ENCODE results near the gene DMRTC1B. TPM values are rescaled to one million over a fixed set of nuclear protein-coding genes. Genes with fewer than 3 reads are reported as not detected.
"Not testable (repeated sequence)": the region's sequence is repeated elsewhere in the genome, so short reads cannot be mapped to it uniquely, and the experiment has no call there.

Gene DMRTC1B
- total RNA-seq, 1 experiment from 2014 or later, result not detected

DNA sequence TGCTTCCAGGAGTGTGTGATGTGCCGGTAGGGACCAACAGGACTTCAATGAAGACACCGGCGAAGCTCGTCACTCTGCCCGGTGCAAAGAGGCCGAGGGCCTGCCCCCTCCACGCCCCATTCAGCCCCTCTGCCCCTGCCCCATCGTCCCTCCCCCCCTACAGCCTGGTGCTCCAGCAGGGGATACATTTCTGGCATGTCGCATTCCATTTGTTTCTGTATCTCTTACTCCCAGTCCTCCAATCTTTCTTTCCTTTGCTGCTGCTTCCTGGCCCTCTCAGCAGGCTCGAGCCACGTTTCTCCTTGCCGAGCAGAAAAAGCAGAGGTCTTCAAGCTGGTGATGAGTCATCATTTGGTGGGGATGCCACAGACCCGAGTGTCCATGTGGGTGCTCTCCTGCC lies 31.4 kb downstream of the DMRTC1B start, which contains the start of gene FAM236D:
FAM236D (minus strand) TSS at position 101 of the 400 bp plus-strand sequence; CDS start at position 1, 100 bp downstream.
- not testable (repeated sequence) for H3K4ac ChIP-seq (ENCODE audit: low read depth, low read length); H3K4me2 ChIP-seq (ENCODE audit: insufficient read depth, insufficient read length, low read length); H3K23me2 ChIP-seq (ENCODE audit: insufficient read length, low read depth, low read length, poor library complexity, severe bottlenecking); H3K27me3 Mint-ChIP-seq (ENCODE audit: low read depth); H2BK12ac ChIP-seq (ENCODE audit: insufficient read length, low read depth, low read length); H3K27me3 ChIP-seq (ENCODE audit: insufficient read depth, low read length); H3K79me1 ChIP-seq (ENCODE audit: insufficient read depth, low read depth, low read length, poor library complexity, severe bottlenecking); H3K56ac ChIP-seq (ENCODE audit: insufficient read length, low read depth, low read length); H3K4me3 Mint-ChIP-seq; H3K79me2 ChIP-seq (ENCODE audit: insufficient read depth, low read length); H3K27ac ChIP-seq (ENCODE audit: insufficient read length, low read depth, low read length); H3K14ac ChIP-seq (ENCODE audit: insufficient read depth, low read length); H3K9ac ChIP-seq (ENCODE audit: extremely low read depth, insufficient read length, low read length); H2BK120ac ChIP-seq (ENCODE audit: low read depth, low read length, poor library complexity, severe bottlenecking); DNase-seq; H3K4me1 Mint-ChIP-seq; H3K23ac ChIP-seq (ENCODE audit: insufficient read length, low read depth, low read length); H4K91ac ChIP-seq (ENCODE audit: insufficient read length, low read depth, low read length); H4K20me1 ChIP-seq (ENCODE audit: control insufficient read depth, insufficient read depth, insufficient read length); H4K5ac ChIP-seq (ENCODE audit: insufficient read length, low read depth, low read length); H2AK5ac ChIP-seq (ENCODE audit: insufficient read length, low read length); H3K36me3 Mint-ChIP-seq (ENCODE audit: insufficient read depth in 1 of 3, low read depth in 3 of 3); H2BK5ac ChIP-seq (ENCODE audit: insufficient read length, low read length); H2BK15ac ChIP-seq (ENCODE audit: low read depth, low read length); H2AFZ ChIP-seq (ENCODE audit: low read length); H3T11ph ChIP-seq (ENCODE audit: low read length); H4K8ac ChIP-seq (replicated peaks; ENCODE audit: insufficient read length, low read depth, low read length); H3K4me1 ChIP-seq (ENCODE audit: insufficient read depth, low read length); H3K18ac ChIP-seq (ENCODE audit: insufficient read length, low read depth, low read length); H3K27ac Mint-ChIP-seq; H3K9me3 ChIP-seq (ENCODE audit: control insufficient read depth, low read depth, low read length); H2BK20ac ChIP-seq (ENCODE audit: low read depth, low read length, poor library complexity, severe bottlenecking); H3K9me3 Mint-ChIP-seq
- WGBS (ENCODE audit: extremely low coverage, insufficient read length, low lambda C conversion rate), result no CpG with 5 or more reads among the region's 13 CpGs

DNA sequence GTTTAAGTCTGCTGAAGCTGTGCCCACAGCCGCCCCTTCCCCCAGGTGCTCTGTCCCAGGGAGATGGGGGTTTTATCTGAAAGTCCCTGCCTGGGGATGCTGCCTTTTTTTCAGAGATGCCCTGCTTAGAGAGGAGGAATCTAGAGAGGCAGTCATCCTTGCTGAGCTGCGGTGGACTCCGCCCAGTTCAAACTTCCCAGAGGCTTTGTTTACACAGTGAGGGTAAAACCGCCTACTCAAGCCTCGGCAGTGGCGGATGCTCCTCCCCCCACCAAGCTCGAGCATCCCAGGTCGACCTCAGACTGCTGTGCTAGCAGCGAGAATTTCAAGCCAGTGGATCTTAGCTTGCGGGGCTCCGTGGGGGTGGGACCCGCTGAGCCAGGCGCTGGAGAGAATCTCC lies 54.0 kb downstream of the DMRTC1B start:
- H2AK5ac ChIP-seq (ENCODE audit: insufficient read length, low read length); H3K18ac ChIP-seq (ENCODE audit: insufficient read length, low read depth, low read length); H3K27me3 Mint-ChIP-seq (ENCODE audit: low read depth); H4K5ac ChIP-seq (ENCODE audit: insufficient read length, low read depth, low read length); H3K36me3 Mint-ChIP-seq (ENCODE audit: insufficient read depth in 1 of 3, low read depth in 3 of 3); H3K9me3 Mint-ChIP-seq; H3K4me2 ChIP-seq (ENCODE audit: insufficient read depth, insufficient read length, low read length); H3K23me2 ChIP-seq (ENCODE audit: insufficient read length, low read depth, low read length, poor library complexity, severe bottlenecking); H3T11ph ChIP-seq (ENCODE audit: low read length); H4K20me1 ChIP-seq (ENCODE audit: control insufficient read depth, insufficient read depth, insufficient read length); H3K4me3 Mint-ChIP-seq; H3K79me1 ChIP-seq (ENCODE audit: insufficient read depth, low read depth, low read length, poor library complexity, severe bottlenecking); H2BK120ac ChIP-seq (ENCODE audit: low read depth, low read length, poor library complexity, severe bottlenecking); H2AFZ ChIP-seq (ENCODE audit: low read length); DNase-seq; H3K27me3 ChIP-seq (ENCODE audit: insufficient read depth, low read length); H4K8ac ChIP-seq (replicated peaks; ENCODE audit: insufficient read length, low read depth, low read length); H3K4me1 ChIP-seq (ENCODE audit: insufficient read depth, low read length); H2BK12ac ChIP-seq (ENCODE audit: insufficient read length, low read depth, low read length); H3K9me3 ChIP-seq (ENCODE audit: control insufficient read depth, low read depth, low read length); H3K56ac ChIP-seq (ENCODE audit: insufficient read length, low read depth, low read length); H3K27ac ChIP-seq (ENCODE audit: insufficient read length, low read depth, low read length); H3K9ac ChIP-seq (ENCODE audit: extremely low read depth, insufficient read length, low read length); H3K27ac Mint-ChIP-seq; H2BK15ac ChIP-seq (ENCODE audit: low read depth, low read length); H2BK5ac ChIP-seq (ENCODE audit: insufficient read length, low read length); H3K4me1 Mint-ChIP-seq; H4K91ac ChIP-seq (ENCODE audit: insufficient read length, low read depth, low read length); H3K23ac ChIP-seq (ENCODE audit: insufficient read length, low read depth, low read length); H3K4ac ChIP-seq (ENCODE audit: low read depth, low read length); H3K79me2 ChIP-seq (ENCODE audit: insufficient read depth, low read length); H2BK20ac ChIP-seq (ENCODE audit: low read depth, low read length, poor library complexity, severe bottlenecking); H3K14ac ChIP-seq (ENCODE audit: insufficient read depth, low read length): not testable (repeated sequence)
- WGBS (ENCODE audit: extremely low coverage, insufficient read length, low lambda C conversion rate), result no CpG with 5 or more reads among the region's 13 CpGs

Measured in H9 (cell line).